SK-N-DZ (cell line): ENCODE measurements around the gene NBPF8. TPM values are rescaled to one million over a fixed set of nuclear protein-coding genes. Genes with fewer than 3 reads are reported as not detected.
"Not testable (repeated sequence)": the region's sequence is repeated elsewhere in the genome, so short reads cannot be mapped to it uniquely, and the experiment has no call there.

ENCODE experiments used
- DNase-seq: peaks from one replicate; pipeline ENCODE4 v3.0.0-alpha.2; 2015; ENCODE audit warnings: low spot score
- polyA plus RNA-seq, 2 experiments: library from polyadenylated mRNA; depleted of rRNA; stranded (reverse); fragments of >200 nt; gene quantifications; 2 replicates each; pipeline ENCODE4 v1.2.3, GENCODE V29; 2014

NBPF8 gene, protein sequence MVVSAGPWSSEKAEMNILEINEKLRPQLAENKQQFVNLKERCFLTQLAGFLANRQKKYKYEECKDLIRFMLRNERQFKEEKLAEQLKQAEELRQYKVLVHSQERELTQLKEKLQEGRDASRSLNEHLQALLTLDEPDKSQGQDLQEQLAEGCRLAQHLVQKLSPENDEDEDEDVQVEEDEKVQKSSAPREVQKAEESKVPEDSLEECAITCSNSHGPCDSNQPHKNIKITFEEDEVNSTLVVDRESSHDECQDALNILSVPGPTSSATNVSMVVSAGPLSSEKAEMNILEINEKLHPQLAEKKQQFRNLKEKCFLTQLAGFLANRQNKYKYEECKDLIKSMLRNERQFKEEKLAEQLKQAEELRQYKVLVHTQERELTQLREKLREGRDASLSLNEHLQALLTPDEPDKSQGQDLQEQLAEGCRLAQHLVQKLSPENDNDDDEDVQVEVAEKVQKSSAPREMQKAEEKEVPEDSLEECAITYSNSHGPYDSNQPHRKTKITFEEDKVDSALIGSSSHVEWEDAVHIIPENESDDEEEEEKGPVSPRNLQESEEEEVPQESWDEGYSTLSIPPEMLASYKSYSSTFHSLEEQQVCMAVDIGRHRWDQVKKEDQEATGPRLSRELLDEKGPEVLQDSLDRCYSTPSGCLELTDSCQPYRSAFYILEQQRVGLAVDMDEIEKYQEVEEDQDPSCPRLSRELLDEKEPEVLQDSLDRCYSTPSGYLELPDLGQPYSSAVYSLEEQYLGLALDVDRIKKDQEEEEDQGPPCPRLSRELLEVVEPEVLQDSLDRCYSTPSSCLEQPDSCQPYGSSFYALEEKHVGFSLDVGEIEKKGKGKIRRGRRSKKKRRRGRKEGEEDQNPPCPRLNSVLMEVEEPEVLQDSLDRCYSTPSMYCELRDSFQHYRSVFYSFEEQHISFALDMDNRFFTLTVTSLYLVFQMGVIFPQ
- polyA plus RNA-seq (2014; cell fraction: cytosol; rRNA removed) = 13.5 and 13.7 TPM in 2 replicates
- 62.6 and 79.6 TPM in 2 replicates for polyA plus RNA-seq (2014; cell fraction: nucleus; rRNA removed)

DNA sequence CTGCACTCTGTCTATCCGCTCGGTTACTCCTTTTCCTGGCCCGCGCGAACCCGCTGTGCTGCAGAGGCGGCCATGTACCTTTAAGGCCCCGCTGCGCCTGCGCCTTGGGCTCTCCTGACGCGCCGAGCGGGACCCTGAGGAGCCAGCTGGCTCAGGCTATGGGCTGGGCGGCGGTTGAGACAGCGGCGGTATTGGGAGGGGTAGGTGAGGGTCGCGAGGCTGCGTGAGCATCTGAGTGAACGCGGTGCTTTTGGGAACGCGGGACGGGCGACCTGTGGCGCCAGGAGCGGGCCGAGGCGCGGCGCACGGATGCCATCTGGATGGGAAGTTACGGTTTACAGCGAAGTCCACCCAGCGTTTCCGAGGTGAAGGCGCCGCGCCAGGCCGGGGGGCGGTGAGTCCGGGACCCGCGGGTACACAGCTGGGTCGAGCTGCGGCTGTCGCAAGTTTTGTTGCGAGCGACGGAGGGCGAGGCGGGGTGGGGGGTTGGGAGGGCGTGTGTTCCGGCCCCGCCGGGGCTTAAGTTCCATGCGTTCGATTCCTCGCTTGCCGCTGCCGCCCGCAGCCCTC, at the start of gene NBPF8:
NBPF8 (plus strand) TSS at position 125 of the 570 bp plus-strand sequence. CDS start 21,488 bp downstream, outside the sequence.
- peak; percentile 67 for DNase-seq

DNA sequence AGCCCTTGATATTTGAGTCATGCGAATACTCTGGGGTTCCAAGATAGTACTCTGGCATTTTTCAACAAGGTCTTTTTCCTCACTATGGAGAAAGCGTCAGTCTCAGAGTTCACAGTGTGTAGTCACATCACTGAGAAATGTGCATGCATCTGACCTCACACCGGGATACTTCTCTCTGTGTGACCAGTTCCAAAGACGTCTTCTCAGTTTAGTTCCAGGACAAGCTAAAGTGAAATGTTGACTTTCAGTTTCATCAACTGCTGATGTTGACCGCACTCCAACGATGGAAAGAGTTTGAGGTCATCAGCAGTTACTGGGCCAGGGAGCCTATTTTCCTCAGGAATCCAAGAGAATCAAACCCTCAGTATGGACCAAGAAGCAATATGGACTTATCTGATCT, 47.1 kb upstream of the NBPF8 start:
- DNase-seq = not testable (repeated sequence)

DNA sequence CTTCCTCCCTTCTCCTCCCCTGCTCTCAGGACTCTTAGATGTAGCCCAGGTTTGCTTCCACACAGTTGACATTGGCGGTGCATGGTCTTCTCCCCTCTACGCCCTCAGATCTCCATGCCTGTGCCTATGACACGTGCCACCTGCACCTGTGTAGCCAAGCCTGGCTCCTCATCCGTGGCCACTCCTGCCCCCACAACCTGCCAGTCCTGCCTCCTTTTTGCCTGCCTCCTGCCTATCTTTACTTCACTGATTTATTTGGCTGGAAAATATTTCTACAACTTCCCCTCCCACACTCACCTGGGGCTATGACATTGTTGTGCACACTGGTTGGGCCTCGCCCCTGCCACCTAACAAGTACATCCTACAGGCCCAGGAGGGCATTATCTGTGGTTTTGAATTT, 28.2 kb upstream of the NBPF8 start:
- not testable (repeated sequence) for DNase-seq

DNA sequence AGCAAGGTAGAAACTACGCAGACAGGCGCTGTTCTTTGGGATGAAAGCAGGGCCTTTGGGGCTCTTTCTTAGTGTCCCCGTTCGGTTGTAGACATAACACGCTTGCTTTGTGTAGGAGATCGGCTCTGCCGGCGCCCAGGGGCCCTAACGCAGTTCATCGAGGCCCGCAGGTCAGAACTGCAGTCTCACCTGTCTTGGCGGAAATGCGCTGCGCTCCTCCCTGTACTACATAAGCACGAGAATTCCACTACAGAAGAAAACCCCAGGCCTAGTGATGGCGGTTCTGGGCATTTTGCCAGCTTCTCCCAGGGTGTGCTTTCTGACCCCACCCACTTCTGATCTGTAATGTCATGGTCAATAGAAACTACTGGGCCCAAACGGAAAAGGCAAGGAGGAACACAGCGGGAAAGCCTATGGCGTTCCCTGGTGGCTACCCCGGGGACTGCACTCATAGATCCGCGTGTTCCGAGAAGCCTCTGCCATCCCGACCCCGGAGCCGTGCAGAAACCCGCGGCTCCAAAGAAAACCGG, 26.2 kb upstream of the NBPF8 start:
- not testable (repeated sequence) for DNase-seq

DNA sequence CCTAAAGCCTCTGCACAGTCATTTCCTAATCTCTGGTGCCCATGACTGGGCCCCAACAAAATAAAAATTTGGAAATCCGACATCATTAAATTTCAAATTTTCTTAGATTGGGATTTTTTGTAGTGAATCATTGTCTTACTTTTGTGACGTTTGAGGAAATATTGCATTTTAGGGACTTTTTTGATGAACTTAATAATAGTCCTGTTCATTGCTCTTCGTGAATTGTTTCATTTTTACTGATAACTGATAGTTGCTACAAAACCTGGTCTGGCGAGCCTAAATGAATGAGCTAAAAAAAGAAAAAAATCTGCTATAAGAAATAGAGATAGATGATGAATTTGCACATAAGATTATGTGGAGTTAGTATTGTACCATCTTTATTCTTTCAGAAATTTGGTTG, 23.5 kb upstream of the NBPF8 start:
- DNase-seq = not testable (repeated sequence)

DNA sequence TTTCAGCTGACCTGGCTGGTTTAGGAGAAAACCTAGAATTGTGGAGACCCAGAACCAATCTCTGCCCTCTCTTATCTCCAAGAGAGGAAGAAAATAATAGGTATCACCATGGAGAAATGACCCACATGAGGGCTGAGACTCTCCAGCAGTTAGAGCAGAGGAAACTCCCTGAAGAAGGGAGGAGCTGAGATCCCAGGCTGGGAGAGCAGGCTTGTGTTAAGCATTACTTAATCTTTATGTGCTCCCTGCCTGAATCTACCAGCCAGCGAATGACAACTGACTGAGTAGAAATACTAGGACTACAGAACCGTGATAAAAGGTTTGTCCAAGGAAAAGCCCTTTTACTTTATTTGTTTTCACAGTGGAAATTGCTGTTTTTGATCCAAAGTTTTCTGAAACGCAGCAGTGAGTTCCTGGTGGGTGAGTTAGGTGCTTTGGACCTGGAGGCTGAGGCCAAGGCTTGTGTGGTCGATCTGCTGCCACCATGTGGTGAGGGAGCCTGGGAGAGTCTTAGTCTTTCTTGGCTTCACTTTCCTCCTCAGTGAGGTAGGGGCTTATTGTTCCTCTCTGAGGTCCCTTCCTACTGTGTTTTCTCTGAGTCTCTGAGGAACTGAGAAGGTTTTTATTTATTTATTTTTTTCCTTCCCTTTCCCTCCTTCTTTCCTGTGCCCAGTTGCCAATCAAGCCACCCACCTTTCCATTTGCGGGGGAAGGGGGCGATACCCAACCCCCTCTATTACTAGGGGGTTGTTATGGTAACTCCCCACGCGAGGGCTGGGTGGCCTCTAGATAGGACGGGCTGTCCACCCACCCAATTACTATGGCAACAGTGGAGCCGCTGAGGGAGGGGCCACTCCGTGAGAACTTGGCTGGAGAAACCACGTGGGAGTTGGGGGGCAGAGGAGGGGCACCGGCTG, 21.3 kb upstream of the NBPF8 start:
- DNase-seq = not testable (repeated sequence)

DNA sequence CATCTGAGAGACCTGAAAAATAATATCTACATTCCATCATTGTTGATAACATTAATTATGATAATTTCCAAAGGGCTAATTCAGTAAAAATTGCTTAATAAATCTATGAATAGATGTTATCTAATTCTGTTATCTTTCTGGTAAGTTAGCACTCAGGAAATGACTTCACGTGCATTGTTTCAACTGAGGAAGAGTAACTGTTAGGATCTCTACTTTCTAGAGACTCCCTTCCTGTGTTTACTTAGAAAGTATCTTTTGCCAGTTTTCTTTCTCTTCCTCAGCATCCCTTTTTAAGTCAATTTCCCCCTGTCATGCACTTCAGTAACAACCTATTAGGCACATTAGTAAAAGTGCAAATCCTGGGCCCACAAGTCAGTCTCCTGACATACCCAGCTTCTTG, 9.5 kb upstream of the NBPF8 start:
- DNase-seq = not testable (repeated sequence)

DNA sequence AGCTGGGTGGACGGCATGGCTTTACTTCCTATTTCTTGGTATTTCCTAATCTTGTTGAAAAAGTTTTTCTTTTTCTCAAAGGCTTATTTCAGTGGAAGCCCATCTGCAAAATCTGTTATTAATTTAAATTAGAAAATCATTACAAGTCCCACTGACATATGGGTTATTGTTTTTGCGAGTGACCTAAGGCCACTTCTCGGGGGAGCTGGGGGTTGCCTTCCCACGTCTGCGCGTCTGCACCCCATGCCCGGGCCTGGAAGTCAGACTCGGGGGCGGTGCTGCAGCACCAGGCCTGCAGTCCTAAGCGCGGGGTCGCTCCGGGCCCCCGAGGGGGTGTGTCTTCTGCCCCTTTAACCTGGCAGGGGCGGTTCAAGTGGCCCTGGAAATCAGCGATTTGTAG, 384 bp upstream of the NBPF8 start:
- peak; percentile 0 for DNase-seq

DNA sequence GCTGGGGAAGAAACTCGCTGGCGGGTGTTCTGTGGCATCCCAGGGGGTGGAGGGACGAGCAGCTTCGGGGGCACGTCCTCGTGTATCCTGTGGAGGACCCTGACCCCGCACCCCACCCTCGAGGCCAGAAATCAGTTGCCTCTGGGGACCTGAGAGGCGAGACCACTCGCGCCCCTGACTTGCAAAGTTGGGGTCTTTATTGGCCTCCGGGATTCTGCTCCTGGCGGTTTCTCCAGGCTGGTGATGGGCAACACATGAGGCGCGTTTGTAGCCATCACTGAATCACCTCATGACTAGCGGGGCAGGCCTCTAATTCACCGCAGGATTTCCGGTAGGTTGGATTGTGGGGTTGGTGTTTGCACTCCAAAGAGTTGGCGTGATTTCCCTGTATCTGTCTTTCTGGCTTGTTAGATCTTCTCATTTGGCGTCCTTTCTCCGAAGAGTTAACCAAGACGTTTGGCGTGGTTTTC, 692 bp downstream of the NBPF8 start:
- peak; percentile 3 for DNase-seq

DNA sequence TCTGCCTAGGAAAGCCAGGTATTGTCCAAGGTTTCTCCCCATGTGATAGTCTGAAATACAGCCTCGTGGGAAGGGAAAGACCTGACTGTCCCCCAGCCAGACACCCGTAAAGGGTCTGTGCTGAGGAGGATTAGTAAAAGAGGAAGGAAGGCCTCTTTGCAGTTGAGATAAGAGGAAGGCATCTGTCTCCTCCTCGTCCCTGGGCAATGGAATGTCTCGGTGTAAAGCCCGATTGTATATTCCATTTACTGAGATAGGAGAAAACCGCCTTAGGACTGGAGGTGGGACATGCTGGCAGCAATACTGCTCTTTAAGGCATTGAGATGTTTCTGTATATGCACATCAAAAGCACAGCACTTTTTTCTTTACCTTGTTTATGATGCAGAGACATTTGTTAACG, 10.2 kb downstream of the NBPF8 start:
- DNase-seq = not testable (repeated sequence)

DNA sequence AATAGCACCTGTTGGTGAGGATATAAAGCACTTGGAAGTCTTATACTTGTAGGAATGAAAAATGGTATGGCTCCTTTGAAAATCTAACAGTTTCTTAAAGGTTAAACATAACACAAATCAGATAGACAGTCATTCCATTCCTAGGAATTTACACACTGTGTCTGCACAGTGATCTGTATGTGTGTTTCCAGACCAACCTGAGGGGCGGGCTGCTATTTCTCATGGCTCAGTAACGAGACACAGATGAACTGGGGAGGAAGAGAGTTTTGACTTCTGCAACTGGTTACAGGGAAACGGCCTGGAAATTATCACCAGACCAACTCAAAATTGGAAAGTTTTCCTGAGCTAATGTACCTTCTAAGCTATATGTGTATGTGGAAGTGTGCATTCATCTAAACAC, 16.8 kb downstream of the NBPF8 start:
- DNase-seq = not testable (repeated sequence)

DNA sequence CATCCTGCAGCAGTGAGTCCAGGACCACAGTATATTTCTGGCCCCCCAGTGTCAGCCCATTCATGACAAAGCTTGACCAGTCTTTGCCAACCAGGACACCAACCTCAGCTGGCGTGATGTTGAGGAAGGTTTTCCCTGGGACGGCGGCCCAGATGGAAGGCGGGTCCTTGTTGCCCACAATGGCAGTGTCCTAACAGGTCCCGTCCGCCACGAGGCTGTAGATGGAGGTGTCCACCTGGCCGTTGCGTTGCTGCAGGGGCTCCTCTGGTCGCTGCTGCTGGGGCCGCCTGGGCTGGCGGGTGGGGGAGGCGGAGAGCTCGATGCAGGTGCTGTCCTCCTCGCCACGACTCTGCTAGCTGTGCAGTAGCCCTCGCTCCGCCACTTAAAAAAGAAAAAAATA, 19.0 kb downstream of the NBPF8 start:
- DNase-seq = not testable (repeated sequence)

DNA sequence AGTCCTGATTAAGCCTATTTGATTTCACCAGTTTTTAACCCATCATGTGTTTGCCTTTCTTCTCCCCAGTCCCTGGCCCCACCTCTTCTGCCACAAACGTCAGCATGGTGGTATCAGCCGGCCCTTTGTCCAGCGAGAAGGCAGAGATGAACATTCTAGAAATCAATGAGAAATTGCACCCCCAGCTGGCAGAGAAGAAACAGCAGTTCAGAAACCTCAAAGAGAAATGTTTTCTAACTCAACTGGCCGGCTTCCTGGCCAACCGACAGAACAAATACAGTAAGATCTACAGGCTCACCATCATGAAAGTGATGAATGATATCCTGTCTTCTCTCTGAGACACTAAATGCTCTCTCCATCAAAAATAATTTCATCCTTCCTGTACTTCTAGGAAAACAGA, 34.3 kb downstream of the NBPF8 start:
- not testable (repeated sequence) for DNase-seq
